PFSK-1 (cell line): ENCODE data around the gene STAT6.

Experiments
- FOXP2 ChIP-seq: optimal IDR thresholded peaks from 2 replicates; pipeline ENCODE3; 2011; ENCODE audit warnings: borderline replicate concordance, control low read depth, inconsistent platforms; ENCODE audit not compliant: insufficient read depth; ENCODE audit errors: extremely low read length, extremely low read depth
- POLR2AphosphoS5 ChIP-seq: IDR thresholded peaks from 2 replicates; pipeline ENCODE4 v1.6.1; 2012; ENCODE audit warnings: low read depth, mild to moderate bottlenecking, control low read depth, low read length, moderate library complexity
- REST ChIP-seq, 2 experiments: IDR thresholded peaks; 2 replicates each; pipeline versions ENCODE4 v1.6.1 to v1.8.0; 2011 to 2012; ENCODE audit warnings: low read depth in 2 of 2, low read length in 2 of 2, control low read depth in 1 of 2, inconsistent platforms in 1 of 2, mild to moderate bottlenecking in 1 of 2, moderate library complexity in 1 of 2; ENCODE audit not compliant: insufficient read depth in 1 of 2
- SIN3A ChIP-seq: IDR thresholded peaks from 2 replicates; pipeline ENCODE4 v1.6.1; 2012; ENCODE audit warnings: mild to moderate bottlenecking, low read length, moderate library complexity, borderline replicate concordance; ENCODE audit not compliant: insufficient read depth
- TAF1 ChIP-seq: IDR thresholded peaks from 2 replicates; pipeline ENCODE4 v1.6.1; 2012; ENCODE audit warnings: low read length, control low read depth, borderline replicate concordance; ENCODE audit not compliant: insufficient read depth

- TF ChIP-seq REST (IDR thresholded peaks at IDR 0.05; ENCODE audit: insufficient read depth in 1 of 2, low read depth in 2 of 2, low read length in 2 of 2) = no peak
- no peak for TF ChIP-seq TAF1
- TF ChIP-seq POLR2AphosphoS5 = no peak
- TF ChIP-seq SIN3A = no peak
- no peak for TF ChIP-seq FOXP2
Measured at GRCh38 chr12:57154804-57155434, 43.8 kb upstream of the STAT6 start.
